Central memory CD4-positive, alpha-beta T cell (primary cell): ENCODE data around the gene LRRC10B.

ENCODE experiments used
- DNase-seq: peaks from one replicate; pipeline ENCODE4 v3.0.0; 2022

The LRRC10B gene

DNA sequence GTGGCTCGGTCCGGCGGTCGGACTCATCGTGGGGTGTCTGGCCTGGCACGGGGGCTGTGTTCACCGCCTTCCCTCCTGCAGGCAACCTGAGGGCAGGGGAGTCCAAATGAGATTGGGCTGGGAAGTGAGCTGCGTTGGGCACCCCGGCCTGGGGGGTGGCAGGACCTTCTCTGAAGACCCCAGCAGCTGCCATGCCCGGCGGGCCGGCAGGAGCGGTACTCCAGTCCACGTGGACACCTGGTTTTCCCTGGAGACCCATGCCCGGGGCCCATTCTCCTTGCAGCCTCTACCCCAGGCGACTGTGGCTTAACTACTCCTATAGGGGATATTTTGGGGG, 24.5 kb downstream of the LRRC10B start:
- no peak for DNase-seq

DNA sequence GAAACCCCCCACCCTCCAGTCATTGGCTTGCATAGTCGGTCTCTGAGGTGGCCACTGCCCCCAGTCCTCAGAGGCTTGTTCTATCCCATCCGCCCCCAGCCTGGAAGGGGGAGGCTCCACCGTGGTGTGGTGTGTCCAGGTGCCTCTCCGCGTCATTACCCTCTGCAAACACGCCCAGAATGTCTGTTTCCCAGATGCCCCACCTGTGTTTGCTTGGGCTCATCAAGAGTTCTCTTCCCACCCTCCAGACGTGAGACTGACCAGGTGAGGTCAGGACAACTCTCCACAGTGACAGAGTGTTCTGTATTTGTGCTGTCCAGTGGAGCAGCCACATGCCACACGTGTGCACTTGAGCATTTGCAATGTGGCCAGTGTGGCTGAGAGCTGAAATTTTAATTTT, 24.9 kb downstream of the LRRC10B start:
- no peak for DNase-seq

DNA sequence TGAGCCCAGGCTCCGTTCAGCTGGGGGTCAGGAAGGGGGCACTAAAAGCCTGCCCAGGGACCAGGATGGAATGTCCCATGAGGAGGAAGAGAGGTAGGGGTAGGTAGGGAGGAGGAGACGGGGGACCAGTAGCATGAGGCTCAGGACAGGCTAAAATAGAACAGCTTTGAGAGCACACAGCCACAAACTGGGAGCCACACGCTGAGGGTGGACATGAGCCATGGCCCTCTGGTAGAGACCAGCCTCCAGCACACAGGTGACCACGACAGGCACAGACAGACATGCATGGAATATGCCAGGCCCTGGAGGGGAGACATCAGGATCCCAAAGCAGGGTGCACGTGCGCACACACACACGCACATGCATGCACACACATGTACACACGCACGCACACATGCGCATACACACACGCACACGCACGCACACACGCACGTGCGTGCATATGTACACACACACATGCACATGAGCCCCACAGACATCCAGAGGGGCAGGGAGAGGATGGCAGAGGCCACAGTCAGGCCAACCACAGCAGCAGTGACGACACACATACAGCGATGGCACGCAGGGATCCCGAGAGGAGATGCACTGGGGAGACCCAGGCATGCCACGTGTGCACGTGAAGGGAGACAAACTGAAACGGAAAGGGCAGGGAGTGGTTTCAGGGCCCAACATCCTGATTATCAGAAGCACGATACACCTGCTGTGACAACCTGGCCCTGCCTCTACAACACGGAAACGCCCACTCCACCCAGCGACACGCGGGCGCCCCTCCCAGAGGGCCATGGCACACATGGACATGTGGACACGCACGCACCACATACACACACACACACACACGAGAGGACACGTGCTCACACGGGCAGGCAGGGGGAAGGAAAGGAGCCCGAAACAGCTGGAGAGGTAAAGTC, 25.7 kb downstream of the LRRC10B start:
- DNase-seq, result no peak

DNA sequence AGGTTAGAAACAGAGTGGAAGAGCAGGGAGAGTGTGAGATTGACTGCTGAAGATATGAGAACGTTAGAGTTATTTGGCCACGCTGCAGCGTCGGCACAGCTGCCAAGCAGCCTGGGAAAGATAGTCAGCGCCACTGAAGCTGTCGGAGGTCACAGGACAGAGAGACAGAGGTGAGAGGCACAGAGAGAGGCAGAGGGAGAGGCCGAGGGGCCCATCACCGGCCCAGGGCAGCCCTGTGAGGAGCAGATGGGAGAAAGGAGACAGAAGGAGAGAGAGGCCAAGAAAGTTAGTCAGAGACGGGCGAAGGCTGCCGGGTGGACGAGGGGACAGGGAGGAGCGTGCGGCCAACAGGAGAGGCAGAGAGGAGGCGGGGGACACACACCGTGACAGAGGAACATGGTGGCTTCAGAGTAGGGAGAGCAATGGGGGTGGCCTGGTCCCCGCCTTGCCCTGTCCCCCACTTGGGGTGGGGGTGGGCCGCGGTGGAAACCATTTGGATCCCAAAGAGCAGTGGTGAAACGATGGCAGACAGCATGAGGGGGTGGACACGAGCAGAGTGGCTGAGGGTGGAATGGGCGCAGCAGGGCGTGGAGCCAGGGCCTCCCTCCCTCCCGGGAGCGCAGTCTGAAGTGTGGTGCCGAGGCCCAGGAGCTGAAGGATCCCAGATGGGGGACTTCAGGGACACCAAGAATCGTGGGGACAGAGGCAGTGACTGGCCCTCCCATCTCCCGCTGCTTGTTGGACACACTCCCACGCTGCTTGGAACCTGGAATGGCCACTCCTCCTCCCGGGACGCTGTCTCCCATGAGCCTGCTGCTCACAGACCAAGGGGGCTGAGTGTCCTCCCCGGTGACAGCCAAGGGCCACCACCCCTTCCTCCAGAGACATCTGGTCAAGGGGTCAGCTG, 26.6 kb downstream of the LRRC10B start:
- DNase-seq, result no peak

DNA sequence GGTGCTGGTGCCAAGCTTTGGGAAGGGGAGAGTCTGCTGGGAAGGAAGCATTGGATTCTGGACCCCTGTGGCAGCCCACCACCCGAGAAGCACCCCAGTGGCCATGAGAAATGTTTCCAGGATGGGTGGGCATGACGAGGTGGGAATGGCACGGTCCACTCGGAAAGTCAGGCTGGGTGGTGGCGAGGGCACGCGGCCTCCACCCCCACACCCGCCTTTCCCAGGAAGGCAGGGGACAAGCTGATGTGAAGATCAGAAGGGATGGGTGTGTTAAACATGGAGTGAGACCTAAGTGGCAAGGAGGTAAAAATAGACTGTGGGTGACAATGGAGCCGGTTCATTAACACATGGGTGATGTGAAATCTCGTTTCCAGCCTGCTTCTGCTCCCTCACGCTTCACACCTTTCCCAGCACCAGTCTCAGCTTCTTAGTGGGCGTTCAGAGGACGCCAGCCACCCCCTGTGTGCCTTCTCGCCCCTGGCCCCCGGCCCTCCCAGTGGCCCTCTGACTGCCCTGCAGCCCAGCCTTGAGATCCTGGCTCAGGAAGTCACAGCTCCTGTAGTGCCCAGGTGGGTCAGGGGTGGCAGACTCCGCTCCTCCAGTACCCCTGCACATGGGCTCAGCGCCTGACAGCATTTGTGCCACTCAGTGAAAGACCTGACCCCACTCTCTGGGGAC, 27.6 kb downstream of the LRRC10B start:
- no peak for DNase-seq

DNA sequence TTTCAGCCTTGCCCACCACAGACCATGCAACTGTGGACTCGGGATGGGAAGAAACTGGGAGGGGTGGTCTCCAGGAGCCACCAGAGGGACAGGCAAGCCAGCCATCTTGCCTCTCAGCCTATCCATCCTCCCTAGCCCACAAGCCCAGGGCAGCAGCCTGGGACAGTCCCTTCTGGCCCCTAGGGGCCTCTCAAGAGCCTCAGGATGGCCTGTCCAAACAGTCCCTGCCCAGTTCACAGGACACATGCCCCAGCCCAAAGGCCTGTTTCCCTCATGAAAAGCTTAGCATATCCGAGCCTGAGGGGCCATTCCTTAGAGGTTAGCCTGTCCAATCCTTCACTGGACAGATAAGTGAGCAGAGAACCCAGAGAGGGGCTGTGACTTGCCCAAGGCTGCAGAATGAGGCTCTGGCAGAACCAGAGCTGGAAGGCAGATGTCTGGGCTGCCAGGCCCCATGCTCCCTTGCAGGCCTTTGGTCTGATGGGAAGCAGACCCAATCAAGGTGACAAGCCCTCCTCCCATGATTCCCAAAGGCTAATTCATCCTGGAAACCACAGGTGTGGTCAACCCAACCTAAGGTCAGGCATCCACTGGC, 28.2 kb downstream of the LRRC10B start:
- no peak for DNase-seq

DNA sequence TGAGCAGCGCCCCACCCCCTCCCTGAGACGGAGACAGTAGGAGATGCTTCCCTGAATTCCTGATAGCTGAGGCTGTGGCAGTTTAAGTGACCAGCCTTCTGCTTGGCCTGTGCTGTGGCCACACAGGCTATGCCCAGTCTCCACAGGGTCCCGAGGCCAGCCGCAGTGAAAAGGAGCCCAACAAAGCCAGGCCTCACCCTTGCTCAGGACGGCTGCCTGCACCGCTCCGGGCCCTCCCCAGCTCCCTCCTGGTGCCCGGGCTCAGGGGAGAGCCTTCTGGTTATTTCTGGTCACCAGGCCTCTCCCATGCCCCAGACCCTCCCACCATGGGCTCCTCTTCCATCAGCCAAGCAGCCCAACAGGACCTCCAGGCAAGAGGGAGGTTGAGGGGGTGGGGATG, 28.8 kb downstream of the LRRC10B start:
- no peak for DNase-seq

DNA sequence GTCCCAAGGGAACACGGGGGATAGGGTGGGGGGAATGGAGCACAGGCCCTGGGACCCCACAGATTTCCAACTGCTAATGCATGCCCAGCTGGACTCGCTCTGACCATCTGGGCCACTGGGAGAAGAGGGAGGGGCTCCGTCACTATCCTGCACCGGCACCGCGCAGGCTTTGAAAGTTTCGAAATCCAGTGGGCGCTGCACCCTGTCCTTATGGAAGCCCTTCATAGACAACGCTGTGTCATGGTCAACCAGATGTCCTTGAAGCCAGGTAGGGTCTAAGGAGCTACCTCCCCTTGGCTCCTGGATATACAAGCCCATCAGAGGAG, 30.1 kb downstream of the LRRC10B start:
- DNase-seq, result no peak

DNA sequence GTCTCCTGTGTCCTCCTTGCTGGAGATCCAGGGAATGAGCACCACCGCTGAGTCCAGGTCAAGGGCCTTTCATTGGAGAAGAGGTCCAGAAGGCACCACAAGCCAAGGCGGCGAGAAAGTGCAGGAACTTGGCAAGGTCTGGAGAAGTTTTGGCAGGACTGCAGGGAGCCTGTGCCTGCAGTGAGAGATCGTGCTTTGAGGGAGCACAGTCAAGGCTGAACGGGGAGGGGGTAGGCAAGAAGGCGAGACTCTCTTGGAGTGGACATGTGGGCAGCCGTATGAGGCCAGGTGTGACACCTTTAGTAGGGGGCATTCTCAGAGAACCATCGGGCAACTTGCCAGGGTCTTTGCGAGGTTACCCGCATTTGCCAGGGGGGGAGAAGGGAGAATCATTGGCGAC, 30.5 kb downstream of the LRRC10B start:
- DNase-seq, result no peak

DNA sequence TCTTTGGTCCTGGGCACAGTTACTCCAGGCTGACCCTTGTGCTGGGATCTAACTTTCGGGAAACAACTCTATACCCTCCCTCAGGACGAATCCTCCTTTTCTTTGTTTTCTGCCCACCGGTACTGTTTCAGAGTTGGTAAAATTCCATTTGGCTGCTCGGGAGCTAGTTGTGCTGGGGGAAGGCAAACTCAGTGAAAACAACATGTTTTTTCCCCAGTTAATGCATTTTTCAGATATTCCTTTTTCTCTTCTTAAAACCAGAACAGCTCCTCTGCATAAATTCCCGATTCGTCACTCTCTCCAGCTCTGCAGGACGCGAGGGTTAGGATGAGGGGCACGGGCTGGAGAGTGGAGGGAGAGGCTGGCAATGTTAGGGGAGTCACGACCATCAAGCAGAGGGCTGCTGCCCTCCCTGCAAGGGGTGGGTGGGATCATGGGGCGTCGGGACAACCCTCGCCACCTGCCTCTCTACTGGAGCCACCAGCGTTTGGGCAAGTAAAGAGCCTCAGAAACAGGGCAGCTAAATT, 31.3 kb downstream of the LRRC10B start:
- DNase-seq, result no peak

DNA sequence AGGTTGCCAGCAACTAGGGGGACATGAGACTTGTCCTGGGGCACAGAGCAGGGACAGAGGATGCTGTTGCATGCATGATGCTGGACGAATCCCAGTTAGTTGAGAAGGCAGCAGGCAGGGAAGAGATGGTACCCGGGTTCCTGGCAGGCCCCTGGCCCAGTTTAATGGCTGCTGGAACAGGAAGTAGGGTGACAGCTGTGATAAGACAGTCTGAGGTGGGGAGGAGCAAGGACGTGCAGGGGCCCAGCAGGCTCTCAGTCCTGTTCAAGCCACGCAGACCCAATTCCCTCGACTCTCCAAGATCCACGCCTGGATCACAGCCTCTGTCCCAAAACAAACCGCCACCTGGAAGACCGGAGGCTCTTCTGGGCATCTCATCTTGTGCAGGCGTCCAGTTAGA, 32.0 kb downstream of the LRRC10B start:
- DNase-seq, result no peak

DNA sequence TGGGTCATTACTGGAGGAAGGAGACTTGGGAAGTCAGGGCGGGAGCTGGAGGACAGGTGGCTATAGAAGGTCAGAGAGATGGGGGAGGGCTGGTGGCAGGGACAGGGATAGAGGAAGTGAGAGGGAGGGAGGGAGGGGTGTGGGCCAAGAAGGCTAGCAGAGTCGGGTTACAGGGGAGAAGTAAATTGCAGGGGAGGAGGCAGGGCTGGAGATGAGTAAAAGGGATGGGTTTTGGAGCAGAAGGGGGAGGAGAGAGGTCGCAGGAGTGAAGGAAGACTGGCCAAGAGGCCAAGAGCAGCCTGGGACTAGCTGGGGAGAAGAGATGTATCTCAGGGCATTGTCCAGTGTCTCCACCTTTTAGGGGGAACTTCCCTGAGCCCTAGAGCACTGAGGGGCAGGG, 33.0 kb downstream of the LRRC10B start:
- no peak for DNase-seq

DNA sequence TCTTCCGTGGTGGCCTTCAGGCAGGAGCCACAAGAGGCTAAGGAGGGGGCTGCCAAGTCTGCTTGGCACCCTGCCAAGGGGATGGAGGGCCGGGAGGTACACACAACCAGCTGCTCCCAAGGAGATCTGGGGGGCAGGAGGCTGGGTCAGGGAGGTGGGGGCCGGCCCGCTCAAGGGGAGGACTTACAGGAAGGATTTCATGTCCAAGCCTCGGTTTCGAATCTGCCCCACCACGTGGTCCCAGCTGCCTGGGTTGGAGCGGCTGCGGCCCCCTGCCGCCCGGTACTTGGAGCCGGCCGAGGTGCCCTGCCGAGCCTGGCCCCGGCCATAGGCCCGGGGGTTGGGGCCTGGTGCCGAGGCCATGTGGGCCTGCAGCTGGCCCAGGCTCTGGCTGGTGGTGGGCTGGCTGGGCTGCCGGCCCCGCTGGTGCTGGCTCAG, 33.5 kb downstream of the LRRC10B start:
- no peak for DNase-seq

DNA sequence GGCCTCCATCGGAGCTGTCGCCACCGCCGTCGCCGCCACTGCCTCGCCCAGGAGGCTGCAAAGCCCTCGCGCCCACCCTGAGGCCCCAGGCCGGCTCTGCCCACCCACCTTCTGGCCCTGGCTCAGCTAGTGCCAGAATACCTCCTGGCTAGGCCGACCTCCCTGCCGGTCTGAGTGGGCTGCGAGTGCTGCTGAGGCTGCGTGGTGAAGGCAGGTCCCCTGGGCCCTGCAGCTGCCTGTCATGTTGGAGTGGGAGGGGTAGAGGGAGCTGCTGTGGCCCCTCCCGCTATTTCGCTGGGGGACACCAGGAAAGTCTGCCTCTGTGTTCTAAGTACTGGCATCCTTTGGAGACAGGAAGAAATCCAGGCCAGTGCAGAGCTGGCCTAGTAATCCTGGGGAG, 34.2 kb downstream of the LRRC10B start:
- no peak for DNase-seq

DNA sequence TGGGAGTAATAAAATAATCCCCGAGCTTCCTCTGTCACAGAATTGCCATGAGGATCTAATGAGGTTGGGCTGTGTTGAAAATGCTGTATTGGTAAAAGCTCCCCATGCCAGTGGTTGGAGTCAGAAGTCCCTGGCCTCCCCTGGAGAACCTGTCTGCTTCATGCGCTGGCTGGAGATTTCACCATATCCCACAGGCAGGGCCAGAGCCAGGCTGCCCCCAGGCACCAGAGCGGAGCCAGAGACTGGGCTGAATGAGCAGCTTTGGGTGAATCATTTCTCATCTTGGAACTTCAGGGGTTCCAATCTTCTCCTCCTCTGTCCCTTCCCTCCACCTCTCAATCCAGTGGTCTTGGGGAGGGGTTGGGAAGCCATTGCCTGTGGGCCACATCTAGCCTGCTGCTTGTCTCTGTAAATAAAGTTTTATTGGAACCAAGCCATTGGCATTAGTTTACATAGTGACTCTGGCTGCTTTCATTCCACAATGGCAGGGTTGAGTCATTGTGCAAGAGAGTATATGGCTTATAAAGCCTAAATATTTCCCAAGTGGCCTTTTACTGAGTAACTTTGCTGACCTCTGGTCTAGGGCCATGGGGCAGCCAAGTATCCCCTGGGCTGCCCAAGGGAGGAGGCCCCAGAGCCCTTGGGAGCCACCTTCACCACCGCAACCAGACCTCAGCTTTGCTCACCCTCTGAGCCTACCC, 35.2 kb downstream of the LRRC10B start:
- DNase-seq, result no peak

DNA sequence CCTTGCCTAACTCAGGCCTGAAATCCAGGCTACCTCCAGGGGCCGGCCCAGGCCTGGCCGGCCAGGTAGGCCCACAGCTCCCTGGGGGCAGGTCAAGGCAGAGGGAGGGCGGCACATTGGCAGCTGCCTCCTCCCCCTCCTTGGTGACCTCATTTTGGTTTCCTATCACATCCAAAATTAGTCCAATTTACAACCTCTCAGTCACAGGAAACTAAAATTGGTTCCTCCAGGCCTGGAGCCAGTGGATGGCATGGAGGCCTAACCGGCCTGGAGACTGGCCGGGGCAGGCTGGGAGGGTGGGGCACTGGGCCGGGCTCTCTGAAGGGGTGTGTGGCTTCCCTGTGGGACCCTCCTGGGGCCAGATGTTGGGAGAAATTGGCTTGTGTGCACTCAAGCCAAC, 35.9 kb downstream of the LRRC10B start:
- DNase-seq, result no peak

DNA sequence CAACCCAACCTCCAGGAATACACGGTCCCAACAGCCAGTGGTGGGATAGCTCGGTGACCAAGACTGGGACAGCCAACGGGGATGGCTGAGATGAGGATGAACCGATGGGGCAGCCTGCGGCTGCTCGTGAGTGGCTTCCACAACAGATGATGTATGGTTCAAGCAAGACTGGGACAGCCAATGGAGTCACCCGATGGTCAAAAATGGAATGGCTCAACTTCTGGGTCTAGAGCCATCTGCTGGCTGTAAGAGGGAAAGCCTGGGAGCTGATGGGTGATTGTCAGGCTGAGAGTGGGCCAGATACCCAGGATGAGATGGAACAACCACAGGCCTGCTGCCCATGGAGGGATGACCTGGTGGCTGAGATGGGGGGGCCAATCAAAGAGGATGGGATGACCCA, 36.8 kb downstream of the LRRC10B start:
- no peak for DNase-seq

DNA sequence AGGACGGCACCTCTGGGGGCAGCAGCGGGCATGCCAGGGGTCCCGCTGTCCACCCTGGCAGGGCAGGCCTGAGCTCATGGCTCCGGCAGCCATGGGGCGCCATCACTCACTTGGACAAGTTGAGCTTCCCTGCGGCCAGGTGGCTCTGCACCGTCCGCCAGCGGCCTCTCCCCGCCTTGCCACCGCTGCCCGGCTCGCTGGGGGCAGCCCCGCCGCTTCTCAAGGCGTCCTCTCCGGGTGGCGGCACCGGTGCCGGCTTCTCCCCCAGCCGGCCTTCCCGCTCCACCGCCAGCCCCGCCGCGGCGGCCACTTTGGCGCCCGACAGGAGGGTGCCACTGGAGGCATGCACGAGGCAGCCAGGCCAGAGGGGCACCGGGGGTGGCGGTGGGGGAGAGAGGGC, 37.4 kb downstream of the LRRC10B start:
- no peak for DNase-seq

DNA sequence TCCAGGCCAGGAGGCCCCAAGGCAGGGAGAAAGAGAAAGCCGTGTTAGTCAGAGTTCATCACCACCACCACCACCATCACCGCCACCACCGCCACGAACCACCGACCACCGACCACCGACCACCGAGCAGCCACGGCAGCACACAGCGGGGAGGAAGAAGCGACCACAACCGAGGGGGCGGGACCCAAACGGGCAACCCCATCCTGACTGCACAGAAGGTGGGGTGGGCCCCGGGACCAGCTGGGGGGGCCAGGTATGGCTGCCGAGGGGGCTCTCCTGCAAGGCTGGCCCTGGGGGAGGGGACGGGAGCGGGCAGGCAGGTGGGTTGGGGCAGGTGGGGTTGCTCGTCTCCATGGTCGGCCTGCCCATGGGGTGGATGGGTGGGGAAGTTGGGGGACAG, 38.1 kb downstream of the LRRC10B start:
- DNase-seq, result no peak

DNA sequence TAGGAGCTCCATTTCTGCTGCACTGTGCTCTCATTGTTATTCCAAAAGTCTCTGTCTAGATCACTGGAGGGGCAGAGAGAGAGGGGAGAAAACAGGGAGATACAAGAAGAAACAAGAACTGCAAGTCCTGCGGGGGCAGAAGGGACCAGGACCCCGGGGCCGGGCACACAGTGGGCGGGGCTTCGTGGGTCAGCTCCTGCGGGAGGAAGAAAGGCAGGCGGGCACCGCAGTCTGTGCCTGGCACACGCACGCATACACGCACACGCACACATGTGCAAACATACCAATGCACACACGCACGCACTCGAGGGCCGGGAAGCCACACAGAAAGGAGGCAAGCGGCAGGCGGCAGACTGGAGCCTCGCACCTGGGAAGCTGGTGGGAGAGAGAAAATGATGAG, 38.7 kb downstream of the LRRC10B start:
- DNase-seq, result no peak

DNA sequence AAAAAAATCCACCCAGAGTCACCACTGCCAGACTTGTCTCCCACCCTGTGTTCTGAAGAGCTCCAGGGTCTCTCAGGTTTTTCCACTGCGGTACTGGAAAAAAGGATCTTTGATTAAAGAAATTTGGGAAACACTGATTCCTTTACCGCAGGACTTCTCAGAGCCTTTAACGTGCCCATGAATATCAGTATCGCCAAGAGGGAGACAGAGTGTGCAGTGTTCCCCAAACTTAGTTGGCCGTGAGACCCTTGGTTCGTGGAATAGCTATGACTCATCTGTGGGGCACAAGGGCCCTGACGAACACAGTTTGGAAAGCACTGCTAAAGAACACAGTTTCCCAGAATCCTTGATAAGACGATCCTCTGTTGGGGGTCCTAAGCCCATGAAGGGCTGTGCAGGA, 40.6 kb downstream of the LRRC10B start:
- DNase-seq, result no peak
